DMS114 treated with DMSO at 0.1 percent for 48 hours (cell line): ENCODE measurements around the gene SDSL.

Source experiments
- DNase-seq: peaks from one replicate; lab custom pipeline; 2025; ENCODE audit not compliant: unreplicated experiment; lab: John Stamatoyannopoulos, UW

Gene SDSL

DNA sequence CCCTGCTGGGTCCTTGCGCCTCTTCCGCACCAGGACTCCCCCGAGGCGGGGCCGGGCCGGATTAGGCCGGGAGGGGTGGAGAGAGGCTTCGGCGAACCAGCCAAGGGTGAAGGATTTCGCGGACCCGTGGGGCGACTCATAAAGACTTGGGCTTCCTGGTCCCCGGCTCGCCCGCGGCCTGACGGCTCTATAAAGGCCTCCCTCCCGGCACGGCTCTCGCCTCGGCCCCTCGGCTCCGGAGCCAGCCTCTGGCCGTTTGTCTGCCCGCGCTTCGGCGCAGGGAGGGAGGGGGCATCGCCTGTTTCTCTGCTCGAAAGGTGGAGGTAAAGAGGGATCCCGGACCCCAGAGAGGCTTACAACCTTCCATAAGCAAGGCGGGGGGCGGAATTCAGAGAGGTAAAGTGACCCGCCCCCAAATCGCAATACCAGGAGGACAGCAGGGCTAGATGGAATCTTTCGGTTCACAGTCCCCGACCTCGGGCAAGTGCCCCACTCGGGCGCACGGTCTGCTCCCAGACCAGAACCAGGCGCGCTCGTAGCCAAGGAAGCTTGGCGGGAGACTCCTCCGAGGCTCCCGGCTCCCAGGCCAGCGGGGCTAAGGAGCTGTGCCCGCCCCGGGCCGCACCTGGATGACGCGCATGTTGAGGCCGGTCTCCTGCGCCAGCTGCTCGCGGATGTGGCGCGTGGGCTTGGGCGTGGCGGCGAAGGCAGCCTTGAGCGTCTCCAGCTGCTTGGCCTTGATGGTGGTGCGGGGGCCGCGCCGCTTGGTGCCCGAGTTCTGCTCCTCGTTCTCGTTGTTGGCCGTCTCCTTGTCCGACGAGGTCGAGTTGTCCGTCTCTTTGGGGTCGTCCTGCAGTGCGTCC is 45.6 kb downstream of the SDSL start:
- DNase-seq: no peak

DNA sequence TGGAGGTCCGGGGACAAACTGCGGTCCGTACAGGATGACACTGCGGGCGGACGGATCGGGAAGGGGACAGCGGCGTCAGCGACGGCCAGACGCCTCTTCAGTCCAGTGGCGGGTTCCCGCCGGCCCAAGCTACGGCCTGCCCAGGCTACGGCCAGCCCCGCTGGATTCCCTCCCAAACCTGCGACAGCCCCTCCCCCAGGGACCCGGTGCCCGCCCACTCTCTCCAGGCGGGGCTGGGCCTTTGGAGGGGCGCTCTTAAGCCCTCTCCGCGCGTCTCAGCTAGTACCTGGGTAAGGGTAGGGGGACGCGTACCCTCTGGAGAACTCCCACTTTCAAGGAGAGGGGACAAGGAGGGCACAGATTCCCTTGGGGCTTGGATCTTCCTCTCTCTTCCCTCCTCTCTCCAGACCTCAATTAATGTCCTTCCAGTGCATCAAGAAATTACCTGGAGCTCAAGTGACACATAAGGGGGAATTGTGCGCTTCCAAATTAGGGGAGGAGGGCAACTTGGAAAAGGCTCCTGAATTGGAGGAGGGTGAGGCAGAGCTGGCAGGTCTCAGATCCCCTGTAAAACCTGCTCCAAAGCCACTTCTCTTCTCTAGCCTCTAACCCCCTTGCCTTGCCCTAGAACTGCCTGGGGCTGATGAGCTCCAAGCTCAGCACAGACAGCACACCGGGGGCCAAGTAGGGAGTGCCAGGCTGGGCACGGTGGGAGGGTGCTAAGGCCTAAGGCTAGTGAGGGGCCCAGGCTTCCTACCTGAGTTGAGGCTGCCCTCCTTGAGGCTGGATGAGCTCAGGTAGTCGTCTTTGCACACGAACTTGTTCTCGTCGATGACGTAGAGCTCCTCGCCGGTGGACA is 46.4 kb downstream of the SDSL start:
- DNase-seq: no peak

DNA sequence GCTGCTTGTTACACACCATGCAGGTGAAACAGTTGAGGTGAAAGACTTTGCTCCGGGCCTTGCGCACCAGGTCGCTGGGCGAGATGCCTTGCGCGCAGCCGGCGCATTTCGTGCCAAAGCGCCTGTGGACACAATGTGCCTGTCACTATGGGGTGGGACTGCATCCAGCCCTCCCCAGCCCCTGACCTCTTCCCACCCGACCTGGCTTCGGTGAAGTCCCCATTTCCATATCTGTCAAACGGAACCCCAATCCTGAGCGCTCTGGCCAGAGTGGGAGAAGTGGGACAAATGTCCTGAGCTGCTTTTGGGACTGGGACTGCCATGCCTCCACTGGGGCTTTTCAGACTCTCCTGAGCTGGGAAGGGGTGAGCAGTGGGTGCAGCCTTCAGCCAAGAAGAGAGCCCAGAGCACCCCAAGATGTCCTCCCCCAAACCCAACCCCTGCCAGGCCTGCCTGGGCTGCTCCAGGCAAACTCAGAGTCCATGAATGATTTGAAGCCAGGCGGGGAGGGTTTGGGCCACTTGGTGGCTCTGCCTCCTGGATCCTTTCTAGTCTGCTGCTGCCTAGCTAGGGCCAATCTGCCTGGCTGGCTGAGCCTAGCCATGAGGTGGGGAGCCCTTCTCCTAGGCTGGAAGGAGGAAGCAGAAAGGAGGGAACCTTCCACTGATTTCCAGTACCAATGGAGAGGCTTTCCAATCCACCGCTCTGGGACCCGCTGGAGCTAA is 47.2 kb downstream of the SDSL start:
- no peak for DNase-seq

DNA sequence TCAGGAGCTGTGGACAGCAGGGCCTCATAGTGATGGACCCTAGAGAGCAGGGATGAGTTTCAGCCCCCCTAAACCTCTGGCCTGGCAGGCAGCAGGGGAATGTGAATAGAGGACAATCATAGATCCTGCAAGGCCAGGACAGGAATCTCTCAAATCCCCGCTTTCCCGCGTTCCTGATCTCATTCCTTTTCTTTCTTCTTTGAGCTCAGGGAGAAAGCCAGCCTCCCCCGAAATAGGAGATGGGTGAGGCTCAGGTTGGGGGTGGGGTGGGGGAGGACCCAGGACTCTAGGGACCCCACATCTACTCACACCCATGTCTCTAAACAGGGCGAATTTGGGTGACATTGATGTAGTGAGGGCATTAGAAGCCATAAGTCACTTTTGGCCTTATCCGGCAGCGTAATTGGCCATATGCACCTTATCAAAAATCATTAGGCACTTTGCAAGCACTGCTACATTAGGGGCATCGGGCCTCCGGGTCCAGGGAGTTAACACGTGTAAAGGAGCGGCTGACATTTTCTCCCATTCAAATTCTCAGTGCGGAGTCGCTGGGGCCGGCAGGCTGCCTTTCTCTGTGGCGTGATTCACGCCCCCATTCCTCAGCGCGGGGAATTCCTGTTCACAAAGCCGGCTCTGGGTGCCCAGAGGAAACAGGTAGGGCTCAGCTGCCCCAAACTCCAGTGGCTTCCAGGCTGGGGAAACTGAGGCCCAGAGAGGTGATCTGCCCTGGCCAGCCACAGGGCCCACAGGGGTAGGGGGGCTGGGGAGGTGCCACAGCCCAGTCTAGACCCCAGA is 48.0 kb downstream of the SDSL start:
- DNase-seq: no peak

DNA sequence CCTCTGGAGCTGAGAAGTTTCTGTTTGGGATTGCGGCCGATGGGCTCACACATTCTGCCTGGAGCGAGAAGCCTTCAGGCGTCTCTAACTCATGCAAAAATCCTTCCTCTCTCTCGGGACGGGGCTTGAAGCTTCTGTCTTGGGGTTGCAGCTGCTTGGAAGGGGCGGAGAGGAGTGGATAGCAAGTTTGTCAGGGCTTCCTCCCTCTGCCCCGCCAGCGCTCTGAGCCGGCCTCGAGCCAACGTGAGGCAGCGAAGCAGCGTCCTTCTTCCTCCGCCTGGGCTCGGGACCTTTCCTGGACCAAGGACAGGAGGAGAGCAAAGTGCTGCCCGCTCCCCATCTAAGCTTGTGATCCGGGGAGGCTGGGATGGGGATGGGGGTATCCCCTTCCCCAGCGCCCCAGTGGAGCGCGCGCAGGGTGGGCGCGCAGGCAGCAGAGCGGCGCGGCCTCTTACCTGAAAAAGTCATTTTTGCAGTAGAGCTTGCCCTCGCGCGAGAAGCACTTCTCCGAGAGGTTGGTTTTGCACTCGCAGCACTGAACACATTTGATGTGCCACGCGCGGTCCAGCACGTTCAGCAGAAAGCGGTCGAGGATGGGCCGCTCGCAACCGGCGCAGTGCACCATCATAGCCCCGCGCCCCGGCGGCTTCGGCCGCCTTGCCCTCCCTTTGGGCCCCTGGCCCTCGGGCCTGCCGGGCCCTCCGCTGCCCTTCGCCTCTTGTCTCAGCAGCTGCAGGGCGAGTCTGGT is 48.9 kb downstream of the SDSL start:
- DNase-seq: no peak

DNA sequence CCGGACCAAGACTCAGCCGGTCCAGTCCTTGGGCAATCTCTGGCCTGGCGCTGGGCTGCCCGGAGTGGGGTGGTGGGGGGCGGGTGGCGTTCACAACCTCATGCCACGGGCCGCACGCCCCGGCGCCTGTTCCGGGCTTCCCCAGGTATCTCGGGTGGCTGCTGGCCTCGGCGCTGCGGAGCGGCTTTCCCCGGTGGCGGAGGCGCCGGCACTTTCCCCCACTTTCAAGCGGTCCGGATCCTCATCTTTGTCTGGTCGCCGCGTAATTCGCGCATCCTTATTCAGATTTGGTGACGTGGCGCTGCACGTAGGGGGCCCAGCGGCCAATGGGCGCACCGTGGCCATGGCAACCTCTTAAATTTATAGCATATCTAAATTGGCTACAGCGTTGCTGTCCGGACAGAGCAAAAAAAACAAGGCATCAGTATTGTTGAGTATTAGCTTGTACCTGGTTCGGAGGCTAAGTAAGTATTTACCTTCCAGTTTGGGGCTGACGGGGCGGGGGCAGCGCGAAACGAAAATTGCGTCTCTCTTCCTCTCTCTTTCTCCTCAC is 49.5 kb downstream of the SDSL start, which contains the start of gene LHX5:
Gene LHX5 (minus strand): TSS at position 253 of the 553 bp plus-strand sequence. CDS start 373 bp downstream, outside the sequence.
- DNase-seq: no peak

DNA sequence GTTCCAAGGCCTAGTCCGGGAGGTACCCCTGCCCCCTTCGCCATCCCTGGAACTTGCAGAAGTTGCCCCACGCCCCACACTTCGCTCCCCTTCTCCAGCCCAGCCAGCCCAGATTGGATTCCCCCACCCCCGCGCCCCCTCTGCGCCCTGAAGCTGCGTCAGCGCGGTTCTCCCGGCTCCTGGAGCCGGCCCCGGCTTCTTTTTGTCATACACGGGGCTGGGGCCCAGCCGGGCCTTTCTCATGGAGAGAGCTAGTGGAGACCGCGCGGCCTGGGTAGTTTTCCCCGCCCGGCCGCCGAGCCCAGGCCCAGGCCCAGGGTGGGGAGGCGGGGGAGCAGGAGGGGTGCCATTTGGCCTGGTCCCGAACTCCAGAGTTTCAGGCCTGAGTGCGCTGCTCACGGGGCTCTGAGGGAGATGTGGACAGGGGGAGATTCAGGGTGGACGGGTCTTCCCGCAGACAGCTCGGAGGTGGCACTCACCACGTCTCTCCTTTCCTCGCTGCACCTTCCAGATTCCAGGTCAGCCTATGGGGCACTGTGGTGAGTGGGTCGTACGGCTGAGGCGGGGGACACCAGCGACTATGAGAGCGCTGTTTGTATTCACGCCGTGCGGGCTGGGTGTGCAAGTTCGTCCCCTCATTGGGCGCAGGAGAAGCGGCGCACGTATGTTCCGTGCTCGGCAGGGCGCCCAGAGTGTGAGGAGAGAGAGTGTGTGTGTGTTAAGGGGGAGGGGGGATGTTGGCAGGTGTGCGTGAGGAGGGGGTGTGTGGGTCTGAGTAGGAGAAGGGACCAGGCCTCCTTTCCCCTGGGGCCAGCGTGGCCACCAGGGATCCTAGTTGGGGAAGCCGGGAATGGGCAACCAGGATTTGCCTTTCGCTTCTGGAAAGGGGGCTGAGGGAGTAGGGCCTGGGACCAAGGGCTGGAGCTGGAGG is 50.3 kb downstream of the SDSL start:
- no peak for DNase-seq

DNA sequence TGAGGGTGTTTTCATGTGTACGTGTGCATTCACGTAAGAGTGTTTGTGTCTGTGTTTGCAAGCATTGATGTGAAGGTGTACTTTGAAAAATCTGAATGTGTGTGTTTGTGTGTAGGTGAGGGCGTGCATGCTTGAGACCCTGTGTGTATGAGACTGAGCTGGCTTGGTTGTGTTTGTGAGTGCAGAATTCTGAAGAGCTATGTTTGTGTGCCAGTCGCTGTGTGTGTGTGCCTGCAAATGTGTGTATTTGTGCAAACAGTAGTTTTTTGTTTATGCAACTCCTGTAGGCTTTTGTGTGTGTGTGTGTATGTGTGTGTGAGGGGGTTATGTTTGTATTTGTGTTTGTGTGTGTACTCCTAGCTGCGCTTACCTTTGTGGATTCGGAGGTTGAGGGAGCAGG is 51.2 kb downstream of the SDSL start:
- no peak for DNase-seq

DNA sequence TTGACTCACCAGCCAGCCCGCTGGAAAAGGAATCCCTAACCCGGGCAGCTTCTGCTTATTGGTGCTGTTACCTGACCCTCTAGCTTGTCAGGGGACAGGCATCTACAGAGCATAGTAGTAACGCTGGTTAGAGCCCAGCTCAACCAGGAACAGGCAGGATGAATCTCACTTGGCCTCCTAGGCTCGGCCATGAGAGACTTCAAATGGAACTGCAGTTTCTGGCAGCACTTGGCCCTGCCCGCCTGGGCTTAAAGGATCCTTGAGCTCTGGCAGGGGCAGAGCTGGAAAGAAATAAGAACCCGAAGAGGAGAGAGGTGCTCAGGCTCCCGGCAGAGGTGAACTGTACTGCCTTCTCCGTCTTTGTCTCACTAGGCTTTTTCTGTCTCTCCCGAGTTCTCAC is 51.8 kb downstream of the SDSL start:
- DNase-seq: no peak

DNA sequence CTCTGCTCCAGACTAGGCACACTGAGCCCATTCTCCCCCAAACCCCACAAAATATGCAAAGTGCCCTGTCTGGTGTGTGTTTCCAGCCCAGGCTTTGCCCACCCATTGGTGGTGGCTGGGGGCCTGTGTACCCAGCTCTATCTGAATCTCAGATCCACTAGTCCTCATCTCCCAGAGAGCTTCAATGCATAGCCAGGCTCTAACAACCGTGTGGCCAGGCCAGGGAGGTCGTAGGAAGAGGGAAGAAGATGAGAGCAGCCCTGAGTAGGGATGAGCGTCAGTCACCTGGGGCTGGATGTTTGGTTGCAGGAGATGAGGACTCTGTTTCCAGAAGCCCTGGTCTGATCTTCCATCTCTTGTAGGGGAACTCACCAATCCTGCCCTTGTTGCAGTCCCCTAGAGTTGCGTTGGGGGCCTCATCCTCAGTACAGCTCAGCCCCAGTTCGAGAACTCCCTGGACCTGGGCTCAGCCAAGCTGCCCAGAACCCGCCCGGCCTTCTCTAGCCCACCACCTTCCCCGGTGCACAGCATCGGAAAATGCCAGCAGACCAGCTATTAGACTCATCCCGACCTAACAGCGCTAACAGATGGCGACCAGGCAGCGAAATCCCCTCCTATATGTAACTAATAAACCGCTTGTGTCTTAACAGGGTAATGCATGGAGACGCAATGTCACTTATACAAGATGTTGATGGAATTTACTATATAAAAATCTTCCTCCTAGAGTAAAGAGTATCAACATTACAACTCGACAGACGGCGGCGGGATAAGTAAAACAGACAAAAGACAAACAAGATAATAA is 52.7 kb downstream of the SDSL start:
- no peak for DNase-seq

DNA sequence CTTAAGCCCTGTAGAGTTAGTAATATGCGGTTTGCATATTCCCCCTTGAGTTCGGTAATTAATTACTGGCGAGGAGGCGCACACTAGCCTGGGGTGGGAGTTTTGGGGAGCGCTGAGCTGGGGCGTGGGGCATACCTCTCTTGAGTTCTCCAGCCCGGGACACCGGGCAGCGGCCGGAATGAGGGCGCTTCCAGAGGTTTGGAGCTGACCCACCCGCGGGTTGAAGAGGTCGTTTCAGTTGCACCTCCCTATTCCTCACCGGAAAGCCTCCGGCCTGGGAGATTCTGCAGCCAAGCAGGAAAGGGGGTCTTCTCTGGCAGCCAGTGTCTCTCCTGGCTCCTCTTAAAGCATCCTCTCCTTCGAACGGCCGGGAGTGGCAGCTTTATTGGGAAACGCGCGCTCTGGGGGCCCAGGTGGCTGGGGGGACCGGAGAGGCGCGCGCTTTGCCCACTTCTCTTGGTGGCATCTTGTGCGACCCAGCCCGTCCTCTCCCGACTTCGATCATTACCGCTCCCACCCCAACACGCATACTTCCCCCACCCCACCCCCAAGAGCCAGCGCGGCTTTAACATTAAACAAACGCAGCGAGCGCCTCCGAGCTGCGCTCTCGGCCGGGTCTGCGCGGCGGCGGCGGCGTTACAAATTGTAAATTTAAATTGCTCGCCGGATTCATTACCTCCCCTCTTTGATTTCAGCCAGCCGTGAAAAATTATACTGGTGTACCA is 53.4 kb downstream of the SDSL start:
- no peak for DNase-seq

DNA sequence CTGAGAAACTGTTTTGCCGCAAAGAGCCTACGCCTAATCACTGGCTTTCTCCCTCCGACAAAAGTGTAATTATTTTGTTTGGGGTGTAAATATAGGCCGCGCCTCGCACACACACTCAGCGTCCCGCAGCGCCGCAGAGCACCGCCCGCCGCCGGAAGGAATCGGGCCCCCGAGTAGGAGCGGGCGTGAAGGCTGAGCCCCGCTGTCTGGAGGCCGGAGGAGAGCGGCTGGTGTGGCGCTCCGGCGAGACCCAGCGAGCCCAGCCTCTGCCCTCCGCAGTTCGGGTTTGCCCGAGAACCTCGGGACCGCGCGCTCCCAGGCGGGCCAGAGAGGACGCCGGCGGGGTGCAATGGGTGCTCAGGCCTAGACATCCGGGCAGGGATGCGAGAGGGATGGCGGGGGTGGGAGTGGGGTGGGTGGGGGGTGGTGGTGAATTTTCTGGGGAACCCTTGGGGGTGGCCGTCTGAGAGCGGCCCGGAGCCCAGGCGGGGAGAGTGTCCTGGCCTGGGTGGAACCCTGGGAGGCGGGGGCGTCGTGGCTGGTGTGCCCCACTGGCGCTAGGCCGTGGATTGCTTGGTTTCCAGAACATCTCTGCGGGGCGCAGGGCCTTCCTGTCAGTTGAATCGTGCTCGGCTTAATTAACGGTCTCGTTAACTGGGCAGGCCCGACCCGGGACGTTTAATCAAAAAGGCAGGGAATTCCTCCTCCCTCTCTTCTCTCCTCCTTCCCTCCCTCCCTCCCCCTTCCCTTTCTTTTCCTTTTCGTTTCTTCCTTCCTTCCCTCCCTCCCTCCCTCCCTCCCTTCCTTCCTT is 54.2 kb downstream of the SDSL start:
- DNase-seq: no peak

DNA sequence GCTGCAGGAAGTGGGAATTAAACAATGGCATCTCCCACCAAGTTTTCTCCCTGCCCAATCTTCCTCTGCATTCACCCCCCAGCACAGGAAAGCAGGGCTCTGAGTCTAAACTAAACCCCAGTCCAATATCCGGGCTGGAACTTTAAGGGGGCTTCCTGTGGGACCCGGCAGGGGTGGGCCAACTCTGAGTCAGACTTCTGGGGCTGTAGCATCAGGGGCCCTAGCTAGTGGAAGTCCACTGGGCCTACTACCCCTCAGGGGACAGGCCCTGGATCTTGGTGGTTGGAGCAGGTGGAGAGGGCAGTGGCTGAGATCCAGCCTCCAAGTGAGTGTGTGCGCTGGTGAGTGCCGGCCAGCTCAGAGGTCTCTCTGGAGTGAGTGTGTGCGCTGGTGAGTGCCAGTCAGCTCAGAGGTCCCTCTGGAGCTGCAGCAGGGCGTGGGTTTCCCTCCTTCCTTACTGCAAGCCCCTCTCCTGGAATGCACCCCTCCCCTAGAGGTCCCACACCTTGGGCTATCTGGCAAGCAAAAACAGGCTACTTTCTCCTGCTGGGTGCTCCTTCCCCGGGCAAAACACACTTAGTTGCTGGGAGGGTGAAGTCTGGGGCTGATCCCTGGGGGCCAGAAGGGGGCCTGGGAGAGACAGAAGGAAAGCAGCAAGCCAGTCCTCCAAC is 55.1 kb downstream of the SDSL start:
- DNase-seq: no peak

DNA sequence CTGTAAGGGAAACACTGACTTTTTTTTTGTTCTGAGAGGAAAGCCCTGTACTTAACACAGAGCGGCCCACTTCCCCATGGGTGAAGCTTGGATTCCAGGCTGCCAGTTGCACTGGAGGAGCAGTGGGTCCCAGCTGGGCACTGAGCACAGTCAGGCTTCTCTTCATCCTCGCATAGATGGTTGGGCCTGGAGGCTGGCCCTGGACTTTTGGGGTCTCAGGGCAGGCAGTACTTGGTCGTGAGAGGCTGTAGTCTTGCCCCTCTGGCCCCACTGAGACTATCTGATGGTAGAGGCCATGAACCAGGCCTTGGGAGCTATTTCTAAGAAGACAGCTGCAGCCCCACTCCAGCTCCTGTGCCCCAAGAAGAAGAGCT is 55.6 kb downstream of the SDSL start:
- DNase-seq: no peak

DNA sequence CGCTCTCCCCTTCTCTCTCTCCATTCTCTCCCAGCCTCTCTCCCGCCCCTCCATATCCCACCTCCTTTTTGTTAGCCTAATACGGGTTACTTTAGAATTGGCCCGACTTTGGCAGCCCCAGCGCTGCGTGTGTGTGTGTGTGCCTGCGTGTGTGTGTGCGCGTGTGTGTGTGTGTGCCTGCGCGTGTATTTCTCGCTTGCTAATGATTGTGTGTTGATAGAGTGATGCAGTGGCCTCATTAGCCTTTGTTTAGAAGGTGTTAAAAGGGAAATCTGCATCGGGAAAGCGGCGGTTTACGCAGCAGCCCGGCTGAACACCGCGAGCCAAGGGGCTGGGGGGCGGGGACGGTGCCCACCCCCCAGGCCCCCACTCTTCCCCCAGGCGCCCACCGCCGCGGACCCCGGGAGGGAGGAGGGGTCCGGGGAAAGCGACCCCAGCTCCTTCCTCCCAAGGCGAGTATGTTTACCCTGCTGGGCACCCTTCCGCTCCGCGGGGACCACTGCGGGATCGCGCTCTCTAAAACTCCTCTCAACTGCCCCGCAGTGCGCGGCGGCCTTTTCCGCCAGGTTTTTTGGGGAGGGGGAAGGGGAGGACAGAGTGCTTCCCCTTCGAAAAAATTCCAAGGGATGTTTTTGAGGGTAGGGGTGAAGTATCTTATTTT is 56.3 kb downstream of the SDSL start:
- no peak for DNase-seq
